Caco-2 (cell line): Measurements from ENCODE around the gene KRT86. TPM values are rescaled to one million over a fixed set of nuclear protein-coding genes. Genes with fewer than 3 reads are reported as not detected.
"Not testable (repeated sequence)": the region's sequence is repeated elsewhere in the genome, so short reads cannot be mapped to it uniquely, and the experiment has no call there.

Source experiments
- BruUV-seq: library from RNA; stranded (reverse); fragments of 400-500 nt; replicated peaks from 2 replicates; lab custom pipeline; 2021; lab: Mats Ljungman, UMichigan
- CTCF ChIA-PET: fragments of 300-600 bp; sonication (Branson Sonifier 250); formaldehyde crosslinking; loops from one replicate; lab custom pipeline; 2022; ENCODE audit warnings: antibody characterized with exemption; lab: Charles Lee
- POLR2A ChIA-PET: fragments of 300-600 bp; sonication (Branson Sonifier 250); formaldehyde crosslinking; loops from one replicate; lab custom pipeline; 2022; ENCODE audit warnings: antibody characterized with exemption; lab: Charles Lee
- DNase-seq, 2 experiments: peaks; one replicate each; pipeline versions ENCODE4 v3.0.0 to v3.0.0-alpha.2; 2020 to 2022
- H3K27me3 ChIP-seq: replicated peaks from 2 replicates; pipeline ENCODE4 v1.6.0; 2011; ENCODE audit warnings: low read length; ENCODE audit not compliant: control insufficient read depth, insufficient read depth
- H3K36me3 ChIP-seq: 2 replicates; pipeline ENCODE4 v1.5.1; 2011; ENCODE audit warnings: low read length; ENCODE audit not compliant: control insufficient read depth, insufficient read depth
- H3K4me1 ChIP-seq: fragments of 250-450 bp; sonication (Bioruptor Pico); 2 replicates; pipeline ENCODE4 v1.5.1; 2020; ENCODE audit warnings: mild to moderate bottlenecking
- H3K4me3 ChIP-seq: 2 replicates; pipeline ENCODE4 v1.5.1; 2011; ENCODE audit warnings: low read depth, mild to moderate bottlenecking, control low read depth, low read length
- H3K9me3 ChIP-seq: fragments of 250-450 bp; sonication (Bioruptor Pico); 2 replicates; pipeline ENCODE4 v1.5.1; 2020; ENCODE audit warnings: mild to moderate bottlenecking, moderate library complexity
- H3K27ac Mint-ChIP-seq: one replicate; pipeline ENCODE4 v1.8.0; 2022; ENCODE audit warnings: mixed read lengths; ENCODE audit not compliant: unreplicated experiment
- H3K27me3 Mint-ChIP-seq: one replicate; pipeline ENCODE4 v1.8.0; 2022; ENCODE audit warnings: mixed read lengths; ENCODE audit not compliant: insufficient read depth, unreplicated experiment
- H3K36me3 Mint-ChIP-seq: one replicate; pipeline ENCODE4 v1.8.0; 2022; ENCODE audit warnings: mild to moderate bottlenecking, mixed read lengths; ENCODE audit not compliant: insufficient read depth, unreplicated experiment
- H3K4me1 Mint-ChIP-seq: one replicate; pipeline ENCODE4 v1.8.0; 2022; ENCODE audit warnings: low read depth, mixed read lengths; ENCODE audit not compliant: unreplicated experiment
- H3K4me3 Mint-ChIP-seq: one replicate; pipeline ENCODE4 v1.8.0; 2022; ENCODE audit warnings: mild to moderate bottlenecking, moderate library complexity, mixed read lengths; ENCODE audit not compliant: unreplicated experiment
- H3K9me3 Mint-ChIP-seq: one replicate; pipeline ENCODE4 v1.8.0; 2022; ENCODE audit warnings: mixed read lengths; ENCODE audit not compliant: unreplicated experiment
- CTCF ChIP-seq, 2 experiments: fragments of 200-600 bp in 1 of 2; IDR thresholded peaks; 1 replicate in 1 of 2; 2 replicates in 1 of 2; pipeline versions ENCODE4 v1.5.1 to v1.8.0; 2011 to 2022; ENCODE audit warnings: antibody characterized with exemption in 1 of 2, control low read depth in 1 of 2, inconsistent platforms in 1 of 2, low read depth in 1 of 2, low read length in 1 of 2, mild to moderate bottlenecking in 1 of 2, moderate library complexity in 1 of 2; ENCODE audit not compliant: insufficient read depth in 1 of 2, severe bottlenecking in 1 of 2, unreplicated experiment in 1 of 2
- intact Hi-C: fragments of 100-400 bp; cut with micrococcal nuclease; formaldehyde crosslinking; loops from one replicate; pipeline ENCODE4 v1.10.0; 2022; ENCODE audit not compliant: unreplicated experiment
- total RNA-seq: library from RNA; stranded (reverse); gene quantifications from 2 replicates; pipeline ENCODE4 v1.2.3, GENCODE V29; 2022

The KRT86 gene
- total RNA-seq, 1 experiment from 2014 or later = not detected

GRCh38 chr12:52342781-52343490 is 68.5 kb downstream of the KRT86 start:
- H3K27me3 ChIP-seq = no peaks in the 10 kb centered on the region
- Mint-ChIP-seq H3K9me3 (no peaks in the 10 kb centered on the region), H3K4me1 (peaks cover 16% of the 10 kb centered on the region), H3K27ac (no peak overlapping the region), H3K27me3 (no peaks in the 10 kb centered on the region), H3K4me3 (no peak overlapping the region), H3K36me3 (no peaks in the 10 kb centered on the region)
- TF ChIP-seq CTCF (IDR thresholded peaks at IDR 0.05; ENCODE audit: insufficient read depth in 1 of 2, low read depth in 1 of 2, low read length in 1 of 2, severe bottlenecking in 1 of 2, unreplicated experiment in 1 of 2) = no peak
- peaks cover 34% of the 10 kb centered on the region for H3K4me1 ChIP-seq
- no peak for DNase-seq
- H3K4me3 ChIP-seq = no peak overlapping the region
- no TSS peak for BruUV-seq
- POLR2A ChIA-PET = no interaction called here
- H3K36me3 ChIP-seq = no peaks in the 10 kb centered on the region
- H3K9me3 ChIP-seq = 0 out of 2 replicates have a peak, but pooled peaks cover 6% of the 10 kb centered on the region
- intact Hi-C loops = no loop called here
- CTCF ChIA-PET = no interaction called here

- H3K4me3 ChIP-seq = no peak overlapping the region
- H3K36me3 ChIP-seq = no peaks in the 10 kb centered on the region
- H3K36me3 Mint-ChIP-seq = no peaks in the 10 kb centered on the region
- H3K4me3 Mint-ChIP-seq = no peak overlapping the region
- no peak for DNase-seq
- no peaks in the 10 kb centered on the region for H3K27me3 ChIP-seq
- ChIA-PET POLR2A (no interaction called here), CTCF (no interaction called here)
- no peak for TF ChIP-seq CTCF (IDR thresholded peaks at IDR 0.05; ENCODE audit: insufficient read depth in 1 of 2, low read depth in 1 of 2, low read length in 1 of 2, severe bottlenecking in 1 of 2, unreplicated experiment in 1 of 2)
- BruUV-seq = no TSS peak
- no peaks in the 10 kb centered on the region for H3K27me3 Mint-ChIP-seq
- 0 out of 2 replicates have a peak, but pooled peaks cover 6% of the 10 kb centered on the region for H3K9me3 ChIP-seq
- peaks cover 34% of the 10 kb centered on the region for H3K4me1 ChIP-seq
- H3K27ac Mint-ChIP-seq = no peak overlapping the region
- no peaks in the 10 kb centered on the region for H3K9me3 Mint-ChIP-seq
- intact Hi-C loops = no loop called here
- peaks cover 16% of the 10 kb centered on the region for H3K4me1 Mint-ChIP-seq
These were observed 69.1 kb downstream of the KRT86 start for GRCh38 chr12:52343550-52343949.

GRCh38 chr12:52344111-52344510 is 69.7 kb downstream of the KRT86 start:
- no peaks in the 10 kb centered on the region for H3K36me3 Mint-ChIP-seq
- CTCF ChIA-PET = interaction anchor here (0.5 kb wide), 1 partner anchor 50 kb away, joined by 3 read pairs; no protein-coding TSS in a partner anchor
- POLR2A ChIA-PET = no interaction called here

GRCh38 chr12:52345041-52345440 is 70.6 kb downstream of the KRT86 start:
- CTCF ChIA-PET = interaction anchor here (1.1 kb wide), 1 partner anchor 24 kb away, joined by 3 read pairs; no protein-coding TSS in a partner anchor
- H3K9me3 ChIP-seq, POLR2A ChIA-PET, H3K36me3 ChIP-seq, H3K9me3 Mint-ChIP-seq, DNase-seq, H3K27me3 Mint-ChIP-seq, H3K4me3 Mint-ChIP-seq, H3K4me3 ChIP-seq, H3K27me3 ChIP-seq, BruUV-seq, intact Hi-C loops, H3K36me3 Mint-ChIP-seq: not testable (repeated sequence)
- Mint-ChIP-seq H3K4me1 (peaks cover 16% of the 10 kb centered on the region), H3K27ac (peak overlapping the region; percentile 47)
- peaks cover 34% of the 10 kb centered on the region for H3K4me1 ChIP-seq

More at GRCh38 chr12:52344111-52344510, 69.7 kb downstream of the KRT86 start:
- H3K27me3 Mint-ChIP-seq = no peaks in the 10 kb centered on the region
- DNase-seq = no peak
- intact Hi-C loops = no loop called here
- H3K4me3 ChIP-seq = no peak overlapping the region
- H3K4me1 Mint-ChIP-seq = peaks cover 16% of the 10 kb centered on the region
- peaks cover 34% of the 10 kb centered on the region for H3K4me1 ChIP-seq
- H3K27ac Mint-ChIP-seq = peak overlapping the region; percentile 47
- no peaks in the 10 kb centered on the region for H3K36me3 ChIP-seq
- no peak for TF ChIP-seq CTCF (IDR thresholded peaks at IDR 0.05; ENCODE audit: insufficient read depth in 1 of 2, low read depth in 1 of 2, low read length in 1 of 2, severe bottlenecking in 1 of 2, unreplicated experiment in 1 of 2)
- peak overlapping the region; percentile 9 for H3K4me3 Mint-ChIP-seq
- H3K27me3 ChIP-seq = no peaks in the 10 kb centered on the region
- no TSS peak for BruUV-seq
- H3K9me3 ChIP-seq = 0 out of 2 replicates have a peak, but pooled peaks cover 6% of the 10 kb centered on the region
- no peaks in the 10 kb centered on the region for H3K9me3 Mint-ChIP-seq
